Anterior cingulate cortex (tissue), 58 donors: ENCODE data around the gene GPRIN1.
"Not testable (repeated sequence)": the region's sequence is repeated elsewhere in the genome, so short reads cannot be mapped to it uniquely, and the experiment has no call there.

Experiments
- DNase-seq, 58 donors: peaks; one replicate each; lab custom pipeline; 2025; lab: John Stamatoyannopoulos, UW

The GPRIN1 gene

DNA sequence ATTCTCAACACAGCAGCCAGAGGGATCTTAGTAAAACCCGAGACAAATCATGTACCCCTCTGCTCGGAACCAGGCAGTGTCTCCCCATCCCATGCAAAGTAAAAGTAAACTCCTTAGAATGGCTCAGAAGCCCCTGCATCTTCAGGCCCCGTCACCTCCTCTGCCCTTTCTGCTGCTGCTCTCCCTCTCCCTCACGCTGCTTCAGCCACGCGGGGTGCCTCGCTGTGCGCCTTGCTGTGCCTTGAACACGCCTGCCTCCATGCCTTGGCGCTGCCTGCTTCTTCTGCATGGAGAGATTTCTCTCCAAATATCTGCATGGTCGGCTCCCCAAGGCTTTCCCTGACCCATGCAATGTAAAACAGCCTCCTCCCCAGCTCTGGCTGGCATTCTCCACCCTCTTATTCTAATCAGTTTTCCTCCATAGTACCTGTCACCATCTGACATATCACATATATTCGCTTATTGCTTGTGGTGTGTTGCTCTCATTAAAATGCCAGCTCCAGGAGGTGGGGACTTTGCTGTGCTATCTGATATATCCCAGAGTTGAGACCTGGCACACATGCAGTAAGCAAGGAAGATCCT is 8.0 kb downstream of the GPRIN1 start:
- peak in 4 of 58 donors; percentile 17 to 29 (median 24) for DNase-seq

DNA sequence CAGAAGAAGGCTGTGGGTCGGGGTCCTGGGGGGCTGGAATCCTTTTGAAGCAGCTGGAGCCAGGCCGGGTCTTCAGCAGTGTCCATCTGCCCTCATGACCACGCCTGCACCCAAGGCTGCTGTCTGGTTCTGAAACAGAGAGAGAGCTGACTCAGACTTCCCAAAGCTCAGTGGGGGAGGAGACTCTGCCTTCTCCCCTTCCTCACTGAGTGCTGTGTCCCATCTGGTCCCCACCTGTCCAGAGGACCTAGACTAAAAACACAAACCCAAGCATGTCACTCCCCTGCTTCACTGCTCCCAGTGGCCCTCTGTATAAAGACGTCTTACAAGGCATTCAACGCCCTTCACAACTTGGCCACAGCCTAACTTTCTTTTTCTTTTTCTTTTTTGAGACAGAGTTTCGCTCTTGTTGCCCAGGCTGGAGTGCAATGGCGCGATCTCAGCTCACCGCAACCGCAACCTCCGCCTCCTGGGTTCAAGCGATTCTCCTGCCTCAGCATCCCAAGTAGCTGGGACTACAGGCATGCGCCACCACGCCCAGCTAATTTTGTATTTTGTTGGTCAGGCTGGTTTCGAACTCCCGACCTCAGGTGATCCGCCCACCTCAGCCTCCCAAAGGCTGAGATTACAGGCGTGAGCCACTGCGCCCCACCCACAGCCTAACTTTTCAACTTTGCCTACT is 10.1 kb downstream of the GPRIN1 start:
- DNase-seq, result not testable (repeated sequence)

DNA sequence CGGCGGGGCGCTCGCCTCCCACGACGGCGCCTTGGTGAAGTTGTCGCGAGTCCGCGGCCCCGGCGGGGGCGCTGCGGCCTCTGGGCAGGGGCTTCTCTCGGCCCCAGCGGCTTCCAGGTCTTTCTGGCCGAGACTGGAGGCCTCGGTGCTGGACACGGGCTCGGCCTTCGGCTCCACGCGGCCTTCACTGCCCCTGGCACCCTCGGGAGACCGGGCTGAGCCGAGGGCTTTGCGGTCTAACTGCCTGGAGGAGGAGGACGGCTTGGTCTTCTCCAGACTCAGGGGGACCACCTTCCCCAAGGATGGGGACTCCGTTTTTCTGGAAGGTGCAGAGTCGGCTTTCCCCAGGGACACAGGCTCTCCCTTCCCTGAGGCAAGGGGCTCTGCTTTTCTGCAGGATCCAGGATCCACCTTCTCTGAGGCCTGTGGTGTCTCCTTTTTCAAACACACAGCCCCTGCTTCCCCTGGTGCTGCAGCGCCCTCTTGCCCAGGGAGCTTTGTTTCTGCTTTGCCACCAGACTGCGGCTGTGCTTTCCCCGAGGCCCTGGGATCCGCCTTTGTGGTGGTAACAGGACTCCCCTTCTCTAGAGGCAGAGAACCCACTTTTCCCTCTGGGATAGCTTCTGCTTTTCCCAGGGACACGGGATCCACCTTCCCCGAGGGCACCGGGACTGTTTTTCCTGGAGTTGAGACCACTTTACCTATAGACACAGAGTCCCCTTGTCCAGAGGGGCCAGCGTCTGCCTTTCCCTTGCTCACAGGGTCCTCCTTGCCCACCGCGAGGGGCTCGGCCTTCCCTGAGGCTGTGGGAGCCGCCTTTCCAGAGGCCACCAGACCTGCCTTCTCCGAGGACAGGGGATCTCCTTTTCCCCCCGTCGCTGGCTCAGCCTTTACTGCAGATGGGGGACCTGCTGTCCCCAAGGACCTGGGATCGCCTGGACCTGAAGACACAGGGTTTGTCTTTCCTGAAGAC is 12.3 kb downstream of the GPRIN1 start:
- DNase-seq, result no peak

DNA sequence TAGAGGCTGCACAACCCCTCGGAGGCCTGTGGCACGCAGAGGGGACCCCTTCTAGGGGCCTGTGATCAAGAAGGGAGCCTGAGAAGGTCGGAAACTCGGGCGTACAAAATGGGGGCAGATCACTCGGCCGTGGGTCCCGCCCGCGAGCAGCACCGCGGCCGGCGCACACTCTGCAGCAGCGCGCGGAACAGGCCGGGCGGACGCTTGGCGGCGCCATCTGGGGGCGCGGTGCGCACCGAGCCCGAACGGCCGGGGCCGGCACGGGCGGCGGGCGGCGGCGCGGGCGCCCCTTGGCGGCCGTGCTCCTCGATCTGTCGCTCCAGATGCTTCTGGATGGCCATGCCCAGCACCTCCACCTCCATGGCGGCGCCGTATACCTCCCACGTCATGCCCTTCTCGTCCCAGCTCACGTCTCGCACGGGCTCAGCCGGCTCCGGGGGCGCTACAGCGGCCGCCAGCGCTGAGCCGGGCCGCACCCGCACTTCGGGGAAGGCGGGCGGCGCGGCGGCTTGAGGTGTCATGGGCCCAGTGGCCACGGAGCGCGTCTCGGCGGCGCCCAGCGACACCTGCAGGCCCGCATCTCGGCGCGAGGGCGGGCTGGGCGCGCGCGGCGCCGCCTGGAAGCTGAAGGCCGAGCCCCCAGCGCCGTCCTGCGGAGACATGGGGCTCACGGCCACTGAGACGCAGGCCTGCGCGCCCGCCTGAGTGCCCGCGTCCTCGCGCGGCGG is 13.1 kb downstream of the GPRIN1 start:
- no peak for DNase-seq

DNA sequence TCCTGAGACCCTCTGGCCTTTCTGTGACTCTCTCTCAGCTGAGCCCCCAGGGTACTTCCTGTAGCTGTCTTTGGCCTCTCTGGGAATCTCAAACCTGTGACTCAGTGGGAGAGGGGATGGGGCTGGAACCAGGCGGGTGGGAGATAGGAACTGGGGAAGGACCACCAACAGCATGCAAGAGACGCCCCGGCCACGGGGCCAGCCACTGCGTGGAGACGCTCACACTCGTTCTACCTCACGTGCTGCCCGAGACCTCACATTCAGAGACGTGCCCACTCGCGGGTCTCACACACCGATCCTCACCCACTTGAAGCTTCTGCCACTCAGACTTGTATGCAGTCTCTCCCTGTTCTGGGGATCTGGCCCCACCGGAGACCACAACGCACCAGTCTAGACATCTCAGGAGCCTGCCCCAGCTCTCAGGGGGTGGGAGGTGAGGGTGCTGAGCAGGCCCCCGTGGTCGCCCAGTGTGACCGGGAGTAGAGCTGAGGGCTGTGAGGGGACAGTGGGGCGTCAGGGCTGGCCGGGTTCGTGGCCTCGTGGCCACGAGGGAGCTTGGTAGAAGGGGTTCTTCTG is 13.8 kb downstream of the GPRIN1 start:
- no peak for DNase-seq

DNA sequence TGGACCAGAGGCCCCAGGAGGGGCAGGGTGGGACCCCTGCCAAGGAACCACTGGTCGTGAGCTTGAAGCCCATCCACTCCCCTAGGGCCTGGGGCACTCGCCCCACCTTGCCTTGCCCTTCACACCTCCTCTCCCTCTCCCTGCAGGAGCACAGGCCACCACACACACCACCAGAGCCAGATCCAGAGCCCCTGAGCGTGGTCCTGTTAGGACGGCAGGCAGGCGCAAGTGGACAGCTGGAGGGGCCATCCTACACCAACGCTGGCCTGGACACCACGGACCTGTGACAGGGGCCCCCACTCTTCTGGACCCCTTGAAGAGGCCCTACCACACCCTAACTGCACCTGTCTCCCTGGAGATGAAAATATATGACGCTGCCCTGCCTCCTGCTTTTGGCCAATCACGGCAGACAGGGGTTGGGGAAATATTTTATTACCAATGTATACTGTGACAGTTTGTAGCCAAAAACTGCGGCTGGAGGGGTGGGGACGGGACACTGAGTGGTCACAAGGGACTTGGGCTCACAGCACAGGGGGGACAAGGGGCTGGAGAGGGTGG is 14.5 kb downstream of the GPRIN1 start:
- no peak for DNase-seq

DNA sequence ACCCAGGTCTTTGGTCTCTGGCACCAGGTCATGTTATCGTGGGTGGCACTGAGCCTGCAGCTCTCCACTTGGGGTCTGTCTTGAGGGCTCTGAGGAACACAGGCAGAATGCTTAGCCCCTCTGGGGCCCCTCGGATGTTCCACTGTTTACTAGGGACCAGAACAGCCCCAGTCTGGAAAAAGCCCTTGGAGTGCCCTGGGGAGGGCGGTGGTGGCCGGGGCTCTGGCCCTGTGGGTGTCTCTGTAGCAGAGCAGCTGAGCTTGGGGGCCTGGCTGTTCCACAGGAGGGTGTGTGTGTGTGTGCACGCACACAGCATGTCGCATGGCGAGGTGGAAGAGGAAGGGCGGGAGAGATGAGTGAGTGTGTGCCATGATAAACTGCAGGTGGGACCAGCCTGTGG is 15.4 kb downstream of the GPRIN1 start:
- no peak for DNase-seq

DNA sequence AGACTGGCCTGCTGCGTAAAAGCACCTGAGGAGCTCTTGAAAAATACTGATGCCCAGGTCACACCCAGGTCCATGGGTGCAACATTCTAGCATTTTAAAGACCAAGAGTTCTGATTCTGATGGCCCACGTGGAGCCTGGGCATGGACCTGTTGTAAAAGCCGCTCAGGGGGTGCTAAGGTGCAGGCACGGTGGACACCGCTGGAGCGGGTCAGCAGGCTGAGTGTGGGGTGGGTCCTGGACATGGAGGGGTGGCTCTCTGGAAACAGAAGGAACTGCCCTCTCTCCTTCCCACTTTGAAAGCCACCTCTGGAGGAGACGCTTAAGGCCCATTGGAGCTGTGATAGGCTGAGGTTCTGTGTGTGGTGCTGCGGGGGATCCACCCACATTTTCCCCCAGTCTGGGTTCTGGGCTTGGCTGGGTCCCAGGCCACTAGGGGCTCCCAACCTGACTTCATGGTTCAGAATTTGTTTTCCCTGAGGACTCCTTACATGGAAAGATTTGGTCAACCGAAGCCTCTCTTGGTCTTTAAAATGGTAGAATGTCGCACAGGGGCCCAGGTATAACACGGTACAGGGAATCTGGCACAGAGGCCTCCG is 16.6 kb downstream of the GPRIN1 start:
- DNase-seq, result no peak

DNA sequence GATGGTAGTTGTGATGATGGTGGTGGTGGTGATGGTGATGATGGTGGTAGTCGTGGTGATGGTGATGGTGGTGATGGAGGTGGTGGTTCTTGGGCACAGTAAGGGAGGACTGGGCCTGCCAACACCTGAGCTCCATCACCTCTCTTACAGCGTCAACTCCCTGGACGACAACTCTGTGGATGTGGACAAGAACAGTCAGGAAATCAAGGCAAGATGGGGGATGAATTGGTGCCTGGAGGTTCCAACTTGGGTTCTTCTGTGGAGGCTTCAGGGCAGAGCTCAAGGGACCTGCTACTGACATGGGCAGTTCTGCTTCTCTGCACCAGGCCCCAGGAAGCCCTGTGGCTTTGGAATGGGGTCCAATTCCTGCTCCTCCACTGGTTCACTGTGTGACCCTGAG is 17.4 kb downstream of the GPRIN1 start:
- DNase-seq, result no peak

DNA sequence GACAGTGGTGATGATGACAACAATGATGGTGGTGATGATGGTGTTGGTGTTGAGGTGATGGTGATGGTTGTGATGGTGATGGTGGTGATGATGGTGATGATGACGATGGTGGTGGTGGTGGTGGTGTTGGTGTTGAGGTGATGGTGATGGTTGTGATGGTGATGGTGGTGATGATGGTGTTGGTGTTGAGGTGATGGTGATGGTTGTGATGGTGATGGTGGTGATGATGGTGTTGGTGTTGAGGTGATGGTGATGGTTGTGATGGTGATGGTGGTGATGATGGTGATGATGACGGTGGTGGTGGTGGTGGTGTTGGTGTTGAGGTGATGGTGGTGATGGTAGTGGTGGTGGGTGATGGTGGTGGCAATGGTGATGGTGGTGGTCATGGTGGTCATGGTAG is 18.3 kb downstream of the GPRIN1 start:
- DNase-seq, result not testable (repeated sequence)

DNA sequence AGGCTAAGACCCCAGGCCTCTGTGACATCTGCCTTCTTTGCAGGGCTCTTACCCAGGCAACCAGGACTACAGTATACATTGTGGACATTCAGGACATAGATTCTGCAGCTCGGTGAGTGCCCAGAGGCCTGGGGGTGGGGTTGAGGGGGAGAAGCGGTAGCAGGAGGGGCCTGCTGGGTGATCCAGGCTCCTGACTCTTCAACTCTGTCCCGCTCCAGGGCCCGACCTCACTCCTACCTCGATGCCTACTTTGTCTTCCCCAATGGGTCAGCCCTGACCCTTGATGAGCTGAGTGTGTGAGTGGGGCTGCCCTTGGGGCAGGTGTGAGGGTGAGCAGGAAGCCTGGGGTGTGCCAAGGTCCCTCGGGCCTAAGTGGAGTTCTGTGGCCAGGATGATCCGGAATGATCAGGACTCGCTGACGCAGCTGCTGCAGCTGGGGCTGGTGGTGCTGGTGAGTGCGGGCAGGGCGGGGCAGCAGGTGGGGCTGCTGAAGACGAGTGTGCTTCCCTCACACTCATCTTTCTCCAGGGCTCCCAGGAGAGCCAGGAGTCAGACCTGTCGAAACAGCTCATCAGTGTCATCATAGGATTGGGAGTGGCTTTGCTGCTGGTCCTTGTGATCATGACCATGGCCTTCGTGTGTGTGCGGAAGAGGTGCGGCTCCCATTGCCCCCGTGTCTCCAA is 19.8 kb downstream of the GPRIN1 start:
- DNase-seq, result no peak

DNA sequence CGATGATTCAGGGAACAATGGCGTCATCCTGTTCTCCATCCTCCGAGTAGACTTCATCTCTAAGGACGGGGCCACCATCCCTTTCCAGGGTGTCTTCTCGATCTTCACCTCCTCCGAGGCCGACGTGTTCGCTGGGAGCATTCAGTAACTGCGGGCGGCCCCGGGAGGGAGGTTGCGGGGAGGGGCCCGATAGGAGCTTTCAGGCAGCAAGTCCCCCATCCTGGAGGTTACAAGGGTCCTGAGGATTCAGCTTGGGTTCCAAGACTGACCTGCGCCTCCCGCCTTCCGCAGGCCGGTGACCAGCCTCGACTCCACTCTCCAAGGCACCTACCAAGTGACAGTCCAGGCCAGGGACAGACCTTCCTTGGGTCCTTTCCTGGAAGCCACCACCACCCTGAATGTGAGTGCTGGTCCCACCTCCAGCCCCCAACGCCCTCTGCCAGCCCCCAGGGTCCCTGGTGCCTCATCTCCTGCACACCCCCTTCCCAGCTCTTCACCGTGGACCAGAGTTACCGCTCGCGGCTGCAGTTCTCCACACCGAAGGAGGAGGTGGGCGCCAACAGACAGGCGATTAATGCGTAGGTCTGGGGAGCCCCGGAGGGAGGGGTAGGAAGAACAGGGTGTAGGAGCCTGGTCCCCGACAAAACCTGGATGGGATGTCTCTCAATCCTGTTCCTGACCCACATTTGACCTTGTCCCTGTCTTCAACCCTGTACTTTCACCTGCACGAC is 20.8 kb downstream of the GPRIN1 start:
- DNase-seq, result no peak

DNA sequence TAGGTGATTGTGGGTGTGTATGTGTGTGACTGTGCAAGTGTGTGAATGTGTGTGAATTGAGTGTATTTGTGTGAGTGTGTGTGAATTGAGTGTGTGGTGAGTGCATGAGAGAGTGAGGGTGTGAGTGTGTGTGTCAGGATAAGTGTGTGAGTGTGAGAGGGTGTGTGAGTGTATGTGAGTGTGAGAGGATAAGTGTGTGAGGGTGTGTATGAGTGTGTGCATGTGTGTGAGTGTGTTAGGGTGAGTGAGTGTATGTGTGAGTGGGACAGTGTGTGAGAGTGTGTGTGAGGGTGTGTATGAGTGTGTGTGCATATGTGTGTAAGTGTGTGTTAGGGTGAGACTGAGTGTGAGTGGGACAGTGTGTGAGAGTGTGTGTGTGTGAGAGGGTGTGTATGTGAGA is 21.7 kb downstream of the GPRIN1 start:
- DNase-seq, result no peak

DNA sequence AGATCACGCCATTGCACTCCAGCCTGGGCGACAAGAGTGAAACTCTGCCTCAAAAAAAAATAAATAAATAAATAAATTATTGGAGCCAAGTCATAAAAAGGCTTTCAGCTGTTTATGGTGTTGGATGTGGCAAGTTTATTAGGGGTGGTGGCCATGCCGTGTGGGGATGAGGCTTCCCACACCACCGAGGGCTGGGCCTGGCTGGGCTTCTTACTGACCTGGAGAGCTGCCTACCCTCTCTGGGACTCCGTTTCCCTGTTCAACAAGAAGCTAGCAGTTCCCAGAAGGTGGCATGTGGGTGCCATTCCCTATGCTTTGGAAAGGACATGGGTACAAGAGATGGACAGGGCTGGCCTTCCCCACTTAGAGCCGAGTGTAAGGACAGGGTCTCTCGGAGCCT is 22.6 kb downstream of the GPRIN1 start:
- no peak for DNase-seq

DNA sequence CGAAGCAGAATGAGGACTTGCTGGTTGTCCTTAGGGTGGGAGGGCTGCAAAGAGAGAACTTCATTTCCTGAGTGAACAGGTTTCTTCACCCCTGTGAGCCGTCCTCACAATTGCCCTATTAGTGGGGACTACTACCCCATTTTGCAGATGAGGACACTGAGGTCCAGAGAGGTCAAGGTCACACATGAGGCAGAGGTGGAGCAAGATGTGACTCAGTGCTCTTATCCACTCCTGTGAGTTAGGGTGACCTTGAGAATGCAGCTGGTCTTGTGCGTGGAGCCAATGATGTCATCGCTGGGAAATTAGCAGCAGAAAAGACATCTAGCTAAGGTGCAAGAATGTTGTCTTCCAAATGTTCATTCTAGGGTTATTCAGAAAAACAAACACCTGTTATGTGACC is 26.9 kb downstream of the GPRIN1 start:
- DNase-seq, result no peak

DNA sequence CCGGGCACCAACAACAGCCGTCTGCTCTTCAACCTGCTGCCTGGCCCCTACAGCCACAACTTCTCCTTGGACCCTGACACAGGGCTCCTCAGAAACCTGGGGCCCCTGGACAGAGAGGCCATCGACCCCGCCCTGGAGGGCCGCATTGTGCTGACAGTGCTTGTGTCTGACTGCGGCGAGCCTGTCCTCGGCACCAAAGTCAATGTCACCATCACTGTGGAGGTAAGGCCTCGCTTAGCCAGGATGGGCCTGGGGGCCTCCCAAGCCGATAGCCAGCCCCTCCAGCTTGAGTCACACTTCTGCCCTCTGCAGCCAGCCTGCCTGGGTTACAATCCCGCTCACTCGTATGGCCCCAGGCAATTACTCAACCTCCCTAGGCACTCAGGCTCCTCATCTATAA is 28.6 kb downstream of the GPRIN1 start:
- no peak for DNase-seq

DNA sequence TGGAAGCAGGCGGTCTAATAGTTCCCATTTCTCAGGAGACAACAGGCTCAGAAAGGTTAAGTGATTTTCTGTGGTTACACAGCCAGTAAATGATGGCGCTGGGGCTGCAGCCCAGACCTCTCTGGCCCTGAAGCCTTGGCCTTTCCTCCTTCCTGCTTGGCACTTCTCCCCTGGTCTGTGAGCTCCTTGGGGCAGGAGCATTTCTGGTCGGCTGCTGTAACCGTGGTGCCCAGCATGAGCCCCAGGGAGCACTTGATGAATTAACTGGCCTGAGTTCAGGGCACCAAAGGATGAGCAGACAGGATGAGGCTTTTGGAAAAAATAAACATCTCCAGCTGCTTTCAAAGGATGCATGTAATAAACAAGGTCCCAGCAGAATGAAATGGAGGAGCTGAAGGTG is 30.6 kb downstream of the GPRIN1 start:
- no peak for DNase-seq

DNA sequence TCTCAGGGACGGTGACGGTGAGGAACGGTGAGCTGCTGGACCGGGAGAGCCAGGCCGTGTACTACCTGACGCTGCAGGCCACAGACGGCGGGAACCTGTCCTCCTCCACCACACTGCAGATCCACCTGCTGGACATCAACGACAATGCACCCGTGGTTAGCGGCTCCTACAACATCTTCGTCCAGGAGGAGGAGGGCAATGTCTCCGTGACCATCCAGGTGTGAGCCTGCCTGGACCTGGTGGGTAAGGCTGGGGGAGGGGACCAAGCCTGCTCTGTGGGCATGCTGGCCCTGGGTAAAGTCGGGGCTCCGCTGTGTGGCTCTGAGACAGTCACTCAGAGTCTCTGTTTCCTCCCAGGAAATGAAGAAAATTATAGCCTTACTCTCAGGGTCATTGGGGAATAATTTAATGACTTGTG is 31.6 kb downstream of the GPRIN1 start:
- no peak for DNase-seq
